ENCODE measurements around the gene MATR3. TPM values are rescaled to one million over a fixed set of nuclear protein-coding genes. Genes with fewer than 3 reads are reported as not detected.

Gene MATR3
- total and polyA plus RNA-seq, 4 donors = 38.4 to 111 (median 69.7) TPM

DNA sequence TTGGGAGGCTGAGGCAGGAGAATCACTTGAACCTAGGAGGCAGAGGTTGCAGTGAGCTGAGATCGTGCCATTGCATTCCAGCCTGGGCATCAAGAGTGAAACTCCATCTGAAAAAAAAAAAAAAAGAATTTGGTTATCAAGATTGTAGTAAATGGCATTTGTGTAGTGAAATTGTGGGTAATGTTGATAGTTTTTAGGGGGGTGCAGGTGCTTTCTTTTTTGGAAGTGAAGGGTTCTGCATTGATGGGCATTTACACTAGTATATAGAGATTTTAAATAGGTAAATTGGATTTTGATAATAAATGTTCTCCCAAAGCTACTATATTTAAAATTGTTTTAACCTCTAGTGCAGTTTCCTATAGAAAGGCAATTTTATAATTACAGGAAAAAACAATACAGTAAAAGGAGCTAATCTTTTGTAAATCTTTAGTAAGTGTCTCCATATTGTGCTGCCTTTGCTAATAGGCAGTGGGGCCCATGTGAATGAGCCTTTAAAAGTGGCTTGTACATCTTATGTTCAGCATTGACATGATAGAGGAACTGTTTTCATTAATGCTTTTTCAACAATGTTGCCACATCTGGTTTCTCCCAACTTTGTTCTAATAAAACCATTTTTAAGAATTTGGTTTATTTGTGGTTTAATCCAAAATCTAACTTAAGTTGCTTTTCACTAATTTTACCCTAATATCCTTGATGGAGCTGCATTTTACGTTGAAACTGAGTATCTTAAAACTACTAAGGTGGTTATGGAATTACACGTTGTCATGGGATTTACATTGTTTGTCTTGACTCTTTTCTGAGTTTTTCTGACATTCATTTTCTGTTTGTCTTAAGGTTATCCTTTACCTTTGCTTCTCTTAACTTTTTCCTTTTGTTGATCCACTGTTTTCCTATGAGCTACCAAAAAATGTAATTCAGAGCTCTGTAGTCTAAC lies 11.1 kb downstream of the MATR3 start:
- 44% methylated on average over 3 of the region's 3 CpGs for WGBS
- Histone ChIP-seq H3K4me1 (ENCODE audit: control insufficient read depth in 4 of 4, insufficient read depth in 4 of 4, low read length in 3 of 4) (peaks cover 8 to 17% (median 12%) of the 10 kb centered on the region in 4 donors), H3K36me3 (ENCODE audit: control insufficient read depth in 4 of 4, insufficient read depth in 3 of 4, low read depth in 1 of 4, low read length in 3 of 4) (no peaks in the 10 kb centered on the region), H3K27ac (ENCODE audit: low read depth in 1 of 2, low read length in 2 of 2) (no peak overlapping the region), H3K9me3 (ENCODE audit: control insufficient read depth in 4 of 4, low read length in 3 of 4) (no peaks in the 10 kb centered on the region), H3K4me3 (ENCODE audit: low read depth in 1 of 3, low read length in 3 of 3) (no peak overlapping the region), H3K27me3 (ENCODE audit: control insufficient read depth in 4 of 4, insufficient read depth in 4 of 4, low read length in 3 of 4) (no peaks in the 10 kb centered on the region), H3K9ac (ENCODE audit: low read depth in 1 of 2, low read length in 2 of 2) (no peak overlapping the region)
- TF ChIP-seq TAF1 (conservative IDR thresholded peaks at IDR 0.05) = no peak
- TF ChIP-seq GABPA (IDR thresholded peaks at IDR 0.05 in 1 of 2, conservative IDR thresholded peaks at IDR 0.05 in 1 of 2) = no peak
- TF ChIP-seq, protein P1, sequence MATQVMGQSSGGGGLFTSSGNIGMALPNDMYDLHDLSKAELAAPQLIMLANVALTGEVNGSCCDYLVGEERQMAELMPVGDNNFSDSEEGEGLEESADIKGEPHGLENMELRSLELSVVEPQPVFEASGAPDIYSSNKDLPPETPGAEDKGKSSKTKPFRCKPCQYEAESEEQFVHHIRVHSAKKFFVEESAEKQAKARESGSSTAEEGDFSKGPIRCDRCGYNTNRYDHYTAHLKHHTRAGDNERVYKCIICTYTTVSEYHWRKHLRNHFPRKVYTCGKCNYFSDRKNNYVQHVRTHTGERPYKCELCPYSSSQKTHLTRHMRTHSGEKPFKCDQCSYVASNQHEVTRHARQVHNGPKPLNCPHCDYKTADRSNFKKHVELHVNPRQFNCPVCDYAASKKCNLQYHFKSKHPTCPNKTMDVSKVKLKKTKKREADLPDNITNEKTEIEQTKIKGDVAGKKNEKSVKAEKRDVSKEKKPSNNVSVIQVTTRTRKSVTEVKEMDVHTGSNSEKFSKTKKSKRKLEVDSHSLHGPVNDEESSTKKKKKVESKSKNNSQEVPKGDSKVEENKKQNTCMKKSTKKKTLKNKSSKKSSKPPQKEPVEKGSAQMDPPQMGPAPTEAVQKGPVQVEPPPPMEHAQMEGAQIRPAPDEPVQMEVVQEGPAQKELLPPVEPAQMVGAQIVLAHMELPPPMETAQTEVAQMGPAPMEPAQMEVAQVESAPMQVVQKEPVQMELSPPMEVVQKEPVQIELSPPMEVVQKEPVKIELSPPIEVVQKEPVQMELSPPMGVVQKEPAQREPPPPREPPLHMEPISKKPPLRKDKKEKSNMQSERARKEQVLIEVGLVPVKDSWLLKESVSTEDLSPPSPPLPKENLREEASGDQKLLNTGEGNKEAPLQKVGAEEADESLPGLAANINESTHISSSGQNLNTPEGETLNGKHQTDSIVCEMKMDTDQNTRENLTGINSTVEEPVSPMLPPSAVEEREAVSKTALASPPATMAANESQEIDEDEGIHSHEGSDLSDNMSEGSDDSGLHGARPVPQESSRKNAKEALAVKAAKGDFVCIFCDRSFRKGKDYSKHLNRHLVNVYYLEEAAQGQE (IDR thresholded peaks at IDR 0.05) = no peak
- TF ChIP-seq NR2F2 (IDR thresholded peaks at IDR 0.05) = no peak
- TF ChIP-seq FOXA1 (IDR thresholded peaks at IDR 0.05) = no peak
- TF ChIP-seq HNF4A (conservative IDR thresholded peaks at IDR 0.05) = no peak
- TF ChIP-seq, protein P2, sequence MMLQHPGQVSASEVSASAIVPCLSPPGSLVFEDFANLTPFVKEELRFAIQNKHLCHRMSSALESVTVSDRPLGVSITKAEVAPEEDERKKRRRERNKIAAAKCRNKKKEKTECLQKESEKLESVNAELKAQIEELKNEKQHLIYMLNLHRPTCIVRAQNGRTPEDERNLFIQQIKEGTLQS (IDR thresholded peaks at IDR 0.05) = no peak
- no peak for TF ChIP-seq RXRA (IDR thresholded peaks at IDR 0.05)
- TF ChIP-seq FOXA2 (IDR thresholded peaks at IDR 0.05) = no peak
- DNase-seq (ENCODE audit: low spot score) = no peak

DNA sequence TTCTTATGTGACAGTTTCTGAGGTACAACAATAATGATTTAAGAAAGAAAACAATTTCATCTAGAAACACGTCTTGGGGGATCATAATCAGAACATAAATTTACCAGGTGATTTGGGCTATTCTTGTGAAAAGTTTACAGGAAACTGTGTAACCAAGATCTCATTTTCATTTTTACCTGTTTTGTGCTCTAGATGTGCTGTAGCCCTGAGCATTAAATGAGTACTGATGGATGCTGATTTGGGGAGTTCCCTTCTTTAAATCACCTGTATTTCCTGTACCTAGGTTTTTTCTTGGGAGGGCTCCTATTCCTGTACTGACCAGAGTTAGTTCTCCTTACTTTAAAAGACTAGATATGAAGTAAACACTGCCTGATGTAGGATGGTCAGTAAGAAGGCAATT lies 12.7 kb downstream of the MATR3 start:
- Histone ChIP-seq H3K36me3 (ENCODE audit: control insufficient read depth in 4 of 4, insufficient read depth in 3 of 4, low read depth in 1 of 4, low read length in 3 of 4) (no peaks in the 10 kb centered on the region), H3K27me3 (ENCODE audit: control insufficient read depth in 4 of 4, insufficient read depth in 4 of 4, low read length in 3 of 4) (no peaks in the 10 kb centered on the region), H3K4me3 (ENCODE audit: low read depth in 1 of 3, low read length in 3 of 3) (no peak overlapping the region), H3K27ac (ENCODE audit: low read depth in 1 of 2, low read length in 2 of 2) (no peak overlapping the region), H3K9me3 (ENCODE audit: control insufficient read depth in 4 of 4, low read length in 3 of 4) (no peaks in the 10 kb centered on the region), H3K4me1 (ENCODE audit: control insufficient read depth in 4 of 4, insufficient read depth in 4 of 4, low read length in 3 of 4) (peaks cover 11 to 17% (median 14%) of the 10 kb centered on the region in 4 donors), H3K9ac (ENCODE audit: low read depth in 1 of 2, low read length in 2 of 2) (no peak overlapping the region)
- TF ChIP-seq, protein P2 (IDR thresholded peaks at IDR 0.05) = no peak
- TF ChIP-seq RXRA (IDR thresholded peaks at IDR 0.05) (no peak), FOXA1 (IDR thresholded peaks at IDR 0.05) (no peak), NR2F2 (IDR thresholded peaks at IDR 0.05) (no peak), TAF1 (conservative IDR thresholded peaks at IDR 0.05) (no peak), SP1 (IDR thresholded peaks at IDR 0.05) (no peak), YY1 (IDR thresholded peaks at IDR 0.05) (no peak), HNF4A (conservative IDR thresholded peaks at IDR 0.05) (no peak), EGR1 (IDR thresholded peaks at IDR 0.05; ENCODE audit: low read depth in 2 of 2) (no peak), HNF4G (IDR thresholded peaks at IDR 0.05) (no peak), GABPA (IDR thresholded peaks at IDR 0.05 in 1 of 2, conservative IDR thresholded peaks at IDR 0.05 in 1 of 2) (no peak), RAD21 (IDR thresholded peaks at IDR 0.05) (no peak)
- TF ChIP-seq, protein P1 (IDR thresholded peaks at IDR 0.05) = no peak
- TF ChIP-seq, protein P3, sequence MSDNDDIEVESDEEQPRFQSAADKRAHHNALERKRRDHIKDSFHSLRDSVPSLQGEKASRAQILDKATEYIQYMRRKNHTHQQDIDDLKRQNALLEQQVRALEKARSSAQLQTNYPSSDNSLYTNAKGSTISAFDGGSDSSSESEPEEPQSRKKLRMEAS (IDR thresholded peaks at IDR 0.05) = no peak
- TF ChIP-seq, protein P4, sequence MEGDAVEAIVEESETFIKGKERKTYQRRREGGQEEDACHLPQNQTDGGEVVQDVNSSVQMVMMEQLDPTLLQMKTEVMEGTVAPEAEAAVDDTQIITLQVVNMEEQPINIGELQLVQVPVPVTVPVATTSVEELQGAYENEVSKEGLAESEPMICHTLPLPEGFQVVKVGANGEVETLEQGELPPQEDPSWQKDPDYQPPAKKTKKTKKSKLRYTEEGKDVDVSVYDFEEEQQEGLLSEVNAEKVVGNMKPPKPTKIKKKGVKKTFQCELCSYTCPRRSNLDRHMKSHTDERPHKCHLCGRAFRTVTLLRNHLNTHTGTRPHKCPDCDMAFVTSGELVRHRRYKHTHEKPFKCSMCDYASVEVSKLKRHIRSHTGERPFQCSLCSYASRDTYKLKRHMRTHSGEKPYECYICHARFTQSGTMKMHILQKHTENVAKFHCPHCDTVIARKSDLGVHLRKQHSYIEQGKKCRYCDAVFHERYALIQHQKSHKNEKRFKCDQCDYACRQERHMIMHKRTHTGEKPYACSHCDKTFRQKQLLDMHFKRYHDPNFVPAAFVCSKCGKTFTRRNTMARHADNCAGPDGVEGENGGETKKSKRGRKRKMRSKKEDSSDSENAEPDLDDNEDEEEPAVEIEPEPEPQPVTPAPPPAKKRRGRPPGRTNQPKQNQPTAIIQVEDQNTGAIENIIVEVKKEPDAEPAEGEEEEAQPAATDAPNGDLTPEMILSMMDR (IDR thresholded peaks at IDR 0.05; ENCODE audit: low read depth, low read length, missing input control) = no peak
- 63% methylated on average over 1 of the region's 1 CpG for WGBS
- no peak for DNase-seq (ENCODE audit: low spot score)

Measured in liver (tissue), 9 donors.